ENCODE results near the gene OR56A5. TPM values are rescaled to one million over a fixed set of nuclear protein-coding genes. Genes with fewer than 3 reads are reported as not detected.

OR56A5 gene
- not detected in 2 replicates for total RNA-seq

GRCh38 chr11:5968394-5968793 lies at the start of gene OR56A5:
Gene OR56A5, minus strand, starts transcription at chr11:5968494. Its CDS starts 0 bp downstream, at chr11:5968494.

GRCh38 chr11:6006846-6007245 lies 38.6 kb upstream of the OR56A5 start, which contains the start of gene OR56A4:
Gene OR56A4, minus strand, starts transcription at chr11:6006946. Its CDS starts 3,954 bp downstream, at chr11:6002992.

GRCh38 chr11:5986885-5987284 lies 18.6 kb upstream of the OR56A5 start, which contains the start of gene OR52L1:
Gene OR52L1, minus strand, starts transcription at chr11:5986985. Its CDS starts 55 bp downstream, at chr11:5986930.

GRCh38 chr11:5941951-5942350 lies 26.3 kb downstream of the OR56A5 start, which contains the start of gene OR56A3:
Gene OR56A3, plus strand, starts transcription at chr11:5942251. Its CDS starts 5,096 bp downstream, at chr11:5947347.

Other genes starting within 250 kb of the OR56A5 start
- gene OR56B1, start 232.0 kb downstream of the OR56A5 start, total RNA-seq: not detected in 2 replicates
- not detected in 2 replicates for gene OR52N4, start 214.3 kb downstream of the OR56A5 start, total RNA-seq
- not detected in 2 replicates for gene OR52N5, start 185.1 kb downstream of the OR56A5 start, total RNA-seq
- not detected in 2 replicates for gene OR52N1, start 177.2 kb downstream of the OR56A5 start, total RNA-seq
- not detected in 2 replicates for gene OR52N2, start 159.6 kb downstream of the OR56A5 start, total RNA-seq
- gene OR52E6, start 126.6 kb downstream of the OR56A5 start, total RNA-seq: not detected in 2 replicates
- not detected in 2 replicates for gene OR52E8, start 110.8 kb downstream of the OR56A5 start, total RNA-seq
- gene OR52E4, start 87.9 kb downstream of the OR56A5 start, total RNA-seq: not detected in 2 replicates
- not detected in 2 replicates for gene OR52E5, start 75.3 kb downstream of the OR56A5 start, total RNA-seq
- gene OR56A3, start 26.2 kb downstream of the OR56A5 start, total RNA-seq: not detected in 2 replicates
- not detected in 2 replicates for gene OR52L1, start 18.5 kb upstream of the OR56A5 start, total RNA-seq
- not detected in 2 replicates for gene OR56A4, start 38.5 kb upstream of the OR56A5 start, total RNA-seq
- gene OR56A1, start 62.3 kb upstream of the OR56A5 start, total RNA-seq: not detected in 2 replicates
- not detected in 2 replicates for gene OR56B4, start 139.2 kb upstream of the OR56A5 start, total RNA-seq
- gene OR52B2, start 201.8 kb upstream of the OR56A5 start, total RNA-seq: not detected in 2 replicates
- gene OR52W1, start 230.7 kb upstream of the OR56A5 start, total RNA-seq: not detected in 2 replicates
- not detected in 2 replicates for gene C11orf42, start 237.1 kb upstream of the OR56A5 start, total RNA-seq

Data from mesangial cell (primary cell).